ENCODE results near the gene ATP2B1.

Gene ATP2B1

DNA sequence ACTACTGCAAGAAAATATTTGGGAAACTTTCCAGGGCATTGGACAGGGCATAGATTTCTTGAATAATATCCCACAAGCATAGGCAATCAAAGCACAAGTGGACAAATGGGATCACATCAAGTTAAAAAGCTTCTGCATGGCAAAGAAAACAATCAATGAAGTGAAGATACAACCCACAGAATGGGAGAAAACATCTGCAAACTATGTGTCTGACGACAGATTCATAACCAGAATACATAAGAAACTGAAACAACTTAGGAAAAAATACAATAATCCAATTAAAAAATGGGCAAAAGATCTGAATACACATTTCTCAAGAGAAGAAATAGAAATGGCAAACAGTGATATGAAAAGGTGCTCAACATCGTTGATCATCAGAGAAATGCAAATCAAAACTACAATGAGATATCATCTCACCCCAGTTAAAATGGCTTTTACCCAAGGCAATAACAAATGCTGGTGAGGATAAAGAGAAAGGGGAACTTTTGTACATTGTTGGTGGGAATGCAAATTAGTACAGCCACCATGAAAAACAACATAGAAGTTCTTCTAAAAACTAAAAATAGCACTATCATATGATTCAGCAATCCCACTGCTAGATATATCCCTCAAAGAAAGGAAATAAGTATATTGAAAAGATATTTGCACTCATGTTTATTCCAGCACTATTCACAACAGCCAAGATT lies 33.8 kb upstream of the ATP2B1 start:
- TF ChIP-seq POLR2AphosphoS5 (IDR thresholded peaks at IDR 0.05; ENCODE audit: low read depth, low read length) (no peak), SPI1 (IDR thresholded peaks at IDR 0.05; ENCODE audit: low read depth, low read length) (no peak), PAX5 (IDR thresholded peaks at IDR 0.05; ENCODE audit: insufficient read depth, low read length, severe bottlenecking) (no peak), POU2F2 (IDR thresholded peaks at IDR 0.05; ENCODE audit: low read depth, low read length) (no peak), TAF1 (IDR thresholded peaks at IDR 0.05; ENCODE audit: low read depth, low read length) (no peak), POLR2A (IDR thresholded peaks at IDR 0.05; ENCODE audit: low read depth, low read length) (no peak)
- FAIRE-seq, result no peak
- no peak for DNase-seq (ENCODE audit: insufficient read length, low spot score)

- TF ChIP-seq PAX5 (IDR thresholded peaks at IDR 0.05; ENCODE audit: insufficient read depth, low read length, severe bottlenecking), result no peak
- TF ChIP-seq POU2F2 (IDR thresholded peaks at IDR 0.05; ENCODE audit: low read depth, low read length), result no peak
- FAIRE-seq (no peak), DNase-seq (ENCODE audit: insufficient read length, low spot score) (no peak)
These were observed 32.3 kb upstream of the ATP2B1 start for GRCh38 chr12:89740943-89741342.

DNA sequence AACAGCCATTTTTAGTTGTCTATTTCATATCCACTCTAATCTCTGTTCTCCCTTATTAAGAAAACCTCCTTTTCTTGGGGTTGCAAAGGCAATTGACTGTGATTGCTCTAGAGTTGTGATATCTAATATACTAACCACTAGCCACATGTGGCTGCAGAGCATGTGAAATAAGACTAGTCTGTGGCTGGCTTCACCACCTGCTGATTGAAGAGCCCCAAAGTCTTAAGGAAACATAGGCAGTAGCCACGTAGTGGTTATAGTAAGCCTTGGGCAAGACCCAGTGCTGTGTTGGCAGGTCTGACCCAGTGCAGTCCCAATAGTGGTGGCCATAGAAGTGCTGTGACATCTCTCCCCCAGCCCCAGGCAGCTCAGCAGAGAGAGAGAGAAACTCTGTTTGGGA lies 28.4 kb upstream of the ATP2B1 start:
- TF ChIP-seq POLR2A (IDR thresholded peaks at IDR 0.05; ENCODE audit: low read depth, low read length) (no peak), PAX5 (IDR thresholded peaks at IDR 0.05; ENCODE audit: insufficient read depth, low read length, severe bottlenecking) (no peak), TAF1 (IDR thresholded peaks at IDR 0.05; ENCODE audit: low read depth, low read length) (no peak), POU2F2 (IDR thresholded peaks at IDR 0.05; ENCODE audit: low read depth, low read length) (no peak), SPI1 (IDR thresholded peaks at IDR 0.05; ENCODE audit: low read depth, low read length) (no peak), POLR2AphosphoS5 (IDR thresholded peaks at IDR 0.05; ENCODE audit: low read depth, low read length) (no peak)
- no peak for DNase-seq (ENCODE audit: insufficient read length, low spot score)

DNA sequence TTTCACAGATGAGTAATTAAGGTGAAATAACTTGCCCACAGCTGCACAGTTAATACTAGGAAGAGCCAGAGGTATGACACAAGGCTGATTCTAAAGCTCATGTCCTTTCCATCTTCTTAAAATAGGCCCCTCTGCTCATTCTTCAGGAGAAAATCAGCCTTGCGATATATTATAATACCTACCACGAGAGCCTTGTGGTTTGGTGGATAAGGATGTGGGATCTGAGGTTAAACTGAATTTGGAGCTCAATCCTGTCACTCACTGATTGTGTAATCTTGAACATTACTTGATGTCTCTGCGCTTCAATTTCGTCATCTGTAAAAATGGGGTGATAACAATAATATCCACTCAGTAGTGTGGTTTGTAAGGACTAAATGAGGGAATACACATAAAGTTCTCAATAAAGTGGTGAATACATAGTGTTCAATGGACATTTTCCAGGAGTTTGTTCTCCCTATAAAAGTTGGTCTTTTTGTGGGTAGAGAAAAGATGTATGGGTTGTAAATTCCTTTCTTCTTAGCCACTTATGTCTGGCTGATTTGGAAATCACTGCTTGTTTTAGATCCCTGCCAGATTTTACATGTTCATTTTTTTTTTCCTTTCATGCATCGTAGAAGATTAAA lies 25.1 kb upstream of the ATP2B1 start:
- TF ChIP-seq PAX5 (IDR thresholded peaks at IDR 0.05; ENCODE audit: insufficient read depth, low read length, severe bottlenecking), result no peak
- TF ChIP-seq TAF1 (IDR thresholded peaks at IDR 0.05; ENCODE audit: low read depth, low read length), result no peak
- no peak for TF ChIP-seq POU2F2 (IDR thresholded peaks at IDR 0.05; ENCODE audit: low read depth, low read length)
- no peak for TF ChIP-seq SPI1 (IDR thresholded peaks at IDR 0.05; ENCODE audit: low read depth, low read length)
- TF ChIP-seq POLR2AphosphoS5 (IDR thresholded peaks at IDR 0.05; ENCODE audit: low read depth, low read length), result no peak
- FAIRE-seq (peak; percentile 71), DNase-seq (ENCODE audit: insufficient read length, low spot score) (no peak)

More for the DNA sequence above, 28.4 kb upstream of the ATP2B1 start:
- no peak for FAIRE-seq

- FAIRE-seq, result no peak
- no peak for DNase-seq (ENCODE audit: insufficient read length, low spot score)
- TF ChIP-seq TAF1 (IDR thresholded peaks at IDR 0.05; ENCODE audit: low read depth, low read length) (no peak), POLR2AphosphoS5 (IDR thresholded peaks at IDR 0.05; ENCODE audit: low read depth, low read length) (no peak), POU2F2 (IDR thresholded peaks at IDR 0.05; ENCODE audit: low read depth, low read length) (no peak), PAX5 (IDR thresholded peaks at IDR 0.05; ENCODE audit: insufficient read depth, low read length, severe bottlenecking) (no peak), SPI1 (IDR thresholded peaks at IDR 0.05; ENCODE audit: low read depth, low read length) (no peak), POLR2A (IDR thresholded peaks at IDR 0.05; ENCODE audit: low read depth, low read length) (no peak)
These were observed 23.9 kb upstream of the ATP2B1 start for GRCh38 chr12:89732522-89732921.

DNA sequence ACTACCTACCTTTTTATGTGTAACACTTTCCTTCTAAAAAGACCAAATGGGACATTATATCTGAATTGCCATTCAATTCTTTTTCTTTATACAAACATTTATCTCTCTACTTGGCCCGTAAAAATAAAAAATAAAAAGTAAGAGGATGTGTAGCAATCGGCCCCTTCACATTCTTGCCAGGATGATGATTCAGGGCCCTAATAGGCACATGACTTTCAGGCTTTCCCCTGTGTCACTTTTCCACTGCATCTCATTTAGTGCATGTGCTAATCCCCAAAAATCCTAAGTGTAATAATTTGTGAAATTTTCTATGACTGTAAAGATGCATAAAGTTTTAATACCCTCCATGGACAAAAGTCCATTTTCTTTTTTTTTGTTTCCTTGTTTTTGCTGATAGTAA lies 23.0 kb upstream of the ATP2B1 start:
- FAIRE-seq (no peak), DNase-seq (ENCODE audit: insufficient read length, low spot score) (no peak)
- TF ChIP-seq SPI1 (IDR thresholded peaks at IDR 0.05; ENCODE audit: low read depth, low read length), result no peak
- no peak for TF ChIP-seq TAF1 (IDR thresholded peaks at IDR 0.05; ENCODE audit: low read depth, low read length)
- TF ChIP-seq POLR2AphosphoS5 (IDR thresholded peaks at IDR 0.05; ENCODE audit: low read depth, low read length), result no peak
- TF ChIP-seq POU2F2 (IDR thresholded peaks at IDR 0.05; ENCODE audit: low read depth, low read length), result no peak
- TF ChIP-seq POLR2A (IDR thresholded peaks at IDR 0.05; ENCODE audit: low read depth, low read length), result no peak
- TF ChIP-seq PAX5 (IDR thresholded peaks at IDR 0.05; ENCODE audit: insufficient read depth, low read length, severe bottlenecking), result no peak

GRCh38 chr12:89731089-89731488 lies 22.5 kb upstream of the ATP2B1 start:
- DNase-seq (ENCODE audit: insufficient read length, low spot score), result no peak
- FAIRE-seq, result no peak
- TF ChIP-seq TAF1 (IDR thresholded peaks at IDR 0.05; ENCODE audit: low read depth, low read length), result no peak
- no peak for TF ChIP-seq PAX5 (IDR thresholded peaks at IDR 0.05; ENCODE audit: insufficient read depth, low read length, severe bottlenecking)
- TF ChIP-seq POU2F2 (IDR thresholded peaks at IDR 0.05; ENCODE audit: low read depth, low read length), result no peak
- TF ChIP-seq POLR2A (IDR thresholded peaks at IDR 0.05; ENCODE audit: low read depth, low read length), result no peak
- no peak for TF ChIP-seq SPI1 (IDR thresholded peaks at IDR 0.05; ENCODE audit: low read depth, low read length)
- no peak for TF ChIP-seq POLR2AphosphoS5 (IDR thresholded peaks at IDR 0.05; ENCODE audit: low read depth, low read length)

DNA sequence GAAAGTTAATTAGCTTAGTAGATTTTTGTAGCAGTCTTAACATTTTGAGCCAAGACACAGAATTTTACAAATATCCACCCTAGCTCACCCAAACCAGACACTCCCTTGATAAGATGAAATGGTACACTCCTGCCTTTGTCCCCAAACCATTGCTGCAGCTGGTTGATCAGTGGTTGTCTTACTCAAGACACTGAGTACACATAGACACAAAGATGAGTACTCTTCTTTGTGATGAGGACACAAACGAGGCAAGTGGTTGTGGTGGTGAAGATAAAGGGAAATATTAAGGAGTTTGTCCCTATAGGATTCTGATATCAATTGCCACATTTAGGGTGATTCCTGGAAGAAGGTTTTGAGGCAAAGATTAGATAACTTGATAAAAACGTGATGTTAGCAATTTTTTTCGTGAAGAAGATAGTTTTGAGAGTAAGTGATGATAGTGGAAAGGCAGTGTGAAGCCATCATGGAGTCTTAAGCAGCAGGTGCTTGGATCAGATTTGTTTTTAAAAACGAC lies 21.4 kb upstream of the ATP2B1 start:
- no peak for FAIRE-seq
- TF ChIP-seq PAX5 (IDR thresholded peaks at IDR 0.05; ENCODE audit: insufficient read depth, low read length, severe bottlenecking) (no peak), POU2F2 (IDR thresholded peaks at IDR 0.05; ENCODE audit: low read depth, low read length) (no peak), POLR2A (IDR thresholded peaks at IDR 0.05; ENCODE audit: low read depth, low read length) (no peak), TAF1 (IDR thresholded peaks at IDR 0.05; ENCODE audit: low read depth, low read length) (no peak), SPI1 (IDR thresholded peaks at IDR 0.05; ENCODE audit: low read depth, low read length) (no peak), POLR2AphosphoS5 (IDR thresholded peaks at IDR 0.05; ENCODE audit: low read depth, low read length) (no peak)
- DNase-seq (ENCODE audit: insufficient read length, low spot score), result no peak

- FAIRE-seq, result no peak
- DNase-seq (ENCODE audit: insufficient read length, low spot score), result no peak
- no peak for TF ChIP-seq POU2F2 (IDR thresholded peaks at IDR 0.05; ENCODE audit: low read depth, low read length)
- no peak for TF ChIP-seq POLR2A (IDR thresholded peaks at IDR 0.05; ENCODE audit: low read depth, low read length)
- TF ChIP-seq TAF1 (IDR thresholded peaks at IDR 0.05; ENCODE audit: low read depth, low read length), result no peak
- no peak for TF ChIP-seq SPI1 (IDR thresholded peaks at IDR 0.05; ENCODE audit: low read depth, low read length)
- TF ChIP-seq PAX5 (IDR thresholded peaks at IDR 0.05; ENCODE audit: insufficient read depth, low read length, severe bottlenecking), result no peak
- no peak for TF ChIP-seq POLR2AphosphoS5 (IDR thresholded peaks at IDR 0.05; ENCODE audit: low read depth, low read length)
These were observed 14.6 kb upstream of the ATP2B1 start for GRCh38 chr12:89723276-89723675.

Data from GM12891 (cell line).